ENCODE data around the gene STK32B.

- TF ChIP-seq, protein P1, sequence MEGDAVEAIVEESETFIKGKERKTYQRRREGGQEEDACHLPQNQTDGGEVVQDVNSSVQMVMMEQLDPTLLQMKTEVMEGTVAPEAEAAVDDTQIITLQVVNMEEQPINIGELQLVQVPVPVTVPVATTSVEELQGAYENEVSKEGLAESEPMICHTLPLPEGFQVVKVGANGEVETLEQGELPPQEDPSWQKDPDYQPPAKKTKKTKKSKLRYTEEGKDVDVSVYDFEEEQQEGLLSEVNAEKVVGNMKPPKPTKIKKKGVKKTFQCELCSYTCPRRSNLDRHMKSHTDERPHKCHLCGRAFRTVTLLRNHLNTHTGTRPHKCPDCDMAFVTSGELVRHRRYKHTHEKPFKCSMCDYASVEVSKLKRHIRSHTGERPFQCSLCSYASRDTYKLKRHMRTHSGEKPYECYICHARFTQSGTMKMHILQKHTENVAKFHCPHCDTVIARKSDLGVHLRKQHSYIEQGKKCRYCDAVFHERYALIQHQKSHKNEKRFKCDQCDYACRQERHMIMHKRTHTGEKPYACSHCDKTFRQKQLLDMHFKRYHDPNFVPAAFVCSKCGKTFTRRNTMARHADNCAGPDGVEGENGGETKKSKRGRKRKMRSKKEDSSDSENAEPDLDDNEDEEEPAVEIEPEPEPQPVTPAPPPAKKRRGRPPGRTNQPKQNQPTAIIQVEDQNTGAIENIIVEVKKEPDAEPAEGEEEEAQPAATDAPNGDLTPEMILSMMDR (conservative IDR thresholded peaks at IDR 0.05; ENCODE audit: low read depth in 2 of 2), result no peak
- TF ChIP-seq, protein P2, sequence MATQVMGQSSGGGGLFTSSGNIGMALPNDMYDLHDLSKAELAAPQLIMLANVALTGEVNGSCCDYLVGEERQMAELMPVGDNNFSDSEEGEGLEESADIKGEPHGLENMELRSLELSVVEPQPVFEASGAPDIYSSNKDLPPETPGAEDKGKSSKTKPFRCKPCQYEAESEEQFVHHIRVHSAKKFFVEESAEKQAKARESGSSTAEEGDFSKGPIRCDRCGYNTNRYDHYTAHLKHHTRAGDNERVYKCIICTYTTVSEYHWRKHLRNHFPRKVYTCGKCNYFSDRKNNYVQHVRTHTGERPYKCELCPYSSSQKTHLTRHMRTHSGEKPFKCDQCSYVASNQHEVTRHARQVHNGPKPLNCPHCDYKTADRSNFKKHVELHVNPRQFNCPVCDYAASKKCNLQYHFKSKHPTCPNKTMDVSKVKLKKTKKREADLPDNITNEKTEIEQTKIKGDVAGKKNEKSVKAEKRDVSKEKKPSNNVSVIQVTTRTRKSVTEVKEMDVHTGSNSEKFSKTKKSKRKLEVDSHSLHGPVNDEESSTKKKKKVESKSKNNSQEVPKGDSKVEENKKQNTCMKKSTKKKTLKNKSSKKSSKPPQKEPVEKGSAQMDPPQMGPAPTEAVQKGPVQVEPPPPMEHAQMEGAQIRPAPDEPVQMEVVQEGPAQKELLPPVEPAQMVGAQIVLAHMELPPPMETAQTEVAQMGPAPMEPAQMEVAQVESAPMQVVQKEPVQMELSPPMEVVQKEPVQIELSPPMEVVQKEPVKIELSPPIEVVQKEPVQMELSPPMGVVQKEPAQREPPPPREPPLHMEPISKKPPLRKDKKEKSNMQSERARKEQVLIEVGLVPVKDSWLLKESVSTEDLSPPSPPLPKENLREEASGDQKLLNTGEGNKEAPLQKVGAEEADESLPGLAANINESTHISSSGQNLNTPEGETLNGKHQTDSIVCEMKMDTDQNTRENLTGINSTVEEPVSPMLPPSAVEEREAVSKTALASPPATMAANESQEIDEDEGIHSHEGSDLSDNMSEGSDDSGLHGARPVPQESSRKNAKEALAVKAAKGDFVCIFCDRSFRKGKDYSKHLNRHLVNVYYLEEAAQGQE (IDR thresholded peaks at IDR 0.05; ENCODE audit: unreplicated experiment), result no peak
- TF ChIP-seq ZNF114 (CRISPR knock-in tag; IDR thresholded peaks at IDR 0.05), result no peak
- no peak for TF ChIP-seq EZH2 (IDR thresholded peaks at IDR 0.05; ENCODE audit: low read depth, unreplicated experiment)
- no peak for TF ChIP-seq POLR2AphosphoS5 (IDR thresholded peaks at IDR 0.05; ENCODE audit: low read depth)
- TF ChIP-seq CREB1 (CRISPR knock-in tag; IDR thresholded peaks at IDR 0.05; ENCODE audit: low read depth), result no peak
- no peak for TF ChIP-seq EZH2phosphoT487 (IDR thresholded peaks at IDR 0.05; ENCODE audit: unreplicated experiment)
- TF ChIP-seq, protein P3, sequence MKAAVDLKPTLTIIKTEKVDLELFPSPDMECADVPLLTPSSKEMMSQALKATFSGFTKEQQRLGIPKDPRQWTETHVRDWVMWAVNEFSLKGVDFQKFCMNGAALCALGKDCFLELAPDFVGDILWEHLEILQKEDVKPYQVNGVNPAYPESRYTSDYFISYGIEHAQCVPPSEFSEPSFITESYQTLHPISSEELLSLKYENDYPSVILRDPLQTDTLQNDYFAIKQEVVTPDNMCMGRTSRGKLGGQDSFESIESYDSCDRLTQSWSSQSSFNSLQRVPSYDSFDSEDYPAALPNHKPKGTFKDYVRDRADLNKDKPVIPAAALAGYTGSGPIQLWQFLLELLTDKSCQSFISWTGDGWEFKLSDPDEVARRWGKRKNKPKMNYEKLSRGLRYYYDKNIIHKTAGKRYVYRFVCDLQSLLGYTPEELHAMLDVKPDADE (IDR thresholded peaks at IDR 0.05), result no peak
- no peak for TF ChIP-seq NANOG (IDR thresholded peaks at IDR 0.05; ENCODE audit: borderline replicate concordance)
- no peak for TF ChIP-seq JUNB (IDR thresholded peaks at IDR 0.05; ENCODE audit: unreplicated experiment)
- no peak for TF ChIP-seq ZNF331 (CRISPR knock-in tag; IDR thresholded peaks at IDR 0.05; ENCODE audit: low read depth)
Observed at GRCh38 chr4:5544762-5545161, 493.5 kb downstream of the STK32B start.
